GM18519 (cell line): ENCODE measurements around the gene HECW1.

ENCODE experiments used
- ATAC-seq: cut with Tn5 transposase; IDR thresholded peaks from one replicate; pipeline ENCODE4 v1.9.1; 2021; ENCODE audit warnings: mild to moderate bottlenecking, moderate library complexity; ENCODE audit not compliant: unreplicated experiment, low FRiP score

HECW1 gene

GRCh38 chr7:43520201-43520600 lies 407.8 kb downstream of the HECW1 start:
- no peak for ATAC-seq

- ATAC-seq = no peak
Observed at GRCh38 chr7:43522406-43523156, 410.1 kb downstream of the HECW1 start.

GRCh38 chr7:43528576-43529354 lies 416.3 kb downstream of the HECW1 start:
- no peak for ATAC-seq

- no peak for ATAC-seq
Observed at GRCh38 chr7:43530553-43531410, 418.3 kb downstream of the HECW1 start.

GRCh38 chr7:43531700-43532099 lies 419.3 kb downstream of the HECW1 start:
- no peak for ATAC-seq

- no peak for ATAC-seq
Observed at GRCh38 chr7:43533801-43534479, 421.5 kb downstream of the HECW1 start.

GRCh38 chr7:43535031-43535451 lies 422.6 kb downstream of the HECW1 start:
- ATAC-seq = no peak

- no peak for ATAC-seq
Observed at GRCh38 chr7:43535810-43536585, 423.6 kb downstream of the HECW1 start.

GRCh38 chr7:43536773-43537172 lies 424.3 kb downstream of the HECW1 start:
- ATAC-seq = no peak

- no peak for ATAC-seq
Observed at GRCh38 chr7:43537765-43538403, 425.4 kb downstream of the HECW1 start.

- ATAC-seq = no peak
Observed at GRCh38 chr7:43538404-43538771, 425.9 kb downstream of the HECW1 start.

- ATAC-seq = no peak
Observed at GRCh38 chr7:43540471-43540870, 428.0 kb downstream of the HECW1 start.

- no peak for ATAC-seq
Observed at GRCh38 chr7:43542716-43543115, 430.3 kb downstream of the HECW1 start.

- ATAC-seq = no peak
Observed at GRCh38 chr7:43546231-43546630, 433.8 kb downstream of the HECW1 start.

- no peak for ATAC-seq
Observed at GRCh38 chr7:43550427-43550826, 438.0 kb downstream of the HECW1 start.

- ATAC-seq = no peak
Observed at GRCh38 chr7:43552122-43552521, 439.7 kb downstream of the HECW1 start.

GRCh38 chr7:43553999-43554398 lies 441.6 kb downstream of the HECW1 start:
- ATAC-seq = no peak

- no peak for ATAC-seq
Observed at GRCh38 chr7:43554423-43554822, 442.0 kb downstream of the HECW1 start.

GRCh38 chr7:43557831-43558495 lies 445.5 kb downstream of the HECW1 start:
- ATAC-seq = no peak
